ENCODE measurements around the gene ADH4. TPM values are rescaled to one million over a fixed set of nuclear protein-coding genes. Genes with fewer than 3 reads are reported as not detected.
A peak's percentile ranks its signal among the peaks of the same experiment; 100 is the strongest.
"Not testable (repeated sequence)": the region's sequence is repeated elsewhere in the genome, so short reads cannot be mapped to it uniquely, and the experiment has no call there.

The ADH4 gene
- total RNA-seq, 2 donors from 2014 or later: 0.82 to 1.5 TPM

- H3K4me1 ChIP-seq: no peaks in the 10 kb centered on the region
- H3K9ac ChIP-seq (ENCODE audit: low read depth in 2 of 2, low read length in 2 of 2): no peak overlapping the region
- H3K36me3 ChIP-seq: no peaks in the 10 kb centered on the region
- no peak overlapping the region for H3K27ac ChIP-seq
- no peaks in the 10 kb centered on the region for H3K27me3 ChIP-seq
- intact Hi-C loops (cut with DNase I): no loop called here
- no peak for DNase-seq
- TF ChIP-seq CTCF (IDR thresholded peaks at IDR 0.05): no peak
- H3K9me3 ChIP-seq: no peaks in the 10 kb centered on the region
- no peak overlapping the region for H3K4me3 ChIP-seq
Observed at GRCh38 chr4:99102634-99103033, 41.5 kb downstream of the ADH4 start.

DNA sequence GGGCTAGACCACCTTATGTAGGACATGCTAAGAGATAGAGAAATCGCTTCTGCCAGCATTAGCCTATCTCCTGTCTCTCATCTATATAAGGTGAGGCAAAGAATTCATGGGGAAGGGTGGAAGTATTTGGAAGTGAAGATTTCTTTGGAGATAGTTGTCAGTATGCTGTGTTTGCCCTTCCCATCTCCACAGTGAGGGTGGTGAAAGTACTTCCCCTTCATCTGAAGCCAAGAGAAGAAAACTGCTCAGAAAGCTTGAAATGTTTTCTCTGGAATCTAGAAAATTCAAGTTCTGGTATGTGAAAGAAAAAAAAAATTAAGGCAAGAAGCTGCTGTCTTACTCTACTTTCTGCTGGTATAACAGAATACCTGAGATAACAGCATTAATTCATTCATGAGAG, 43.2 kb downstream of the ADH4 start:
- Histone ChIP-seq H3K27ac (no peak overlapping the region), H3K27me3 (no peaks in the 10 kb centered on the region), H3K9me3 (no peaks in the 10 kb centered on the region), H3K4me1 (no peaks in the 10 kb centered on the region), H3K36me3 (no peaks in the 10 kb centered on the region), H3K4me3 (no peak overlapping the region), H3K9ac (ENCODE audit: low read depth in 2 of 2, low read length in 2 of 2) (no peak overlapping the region)
- no peak for TF ChIP-seq CTCF (IDR thresholded peaks at IDR 0.05)
- intact Hi-C loops (cut with DNase I): no loop called here
- no peak for DNase-seq

GRCh38 chr4:99099814-99100213, 44.3 kb downstream of the ADH4 start:
- not testable (repeated sequence) for H3K36me3 ChIP-seq

DNA sequence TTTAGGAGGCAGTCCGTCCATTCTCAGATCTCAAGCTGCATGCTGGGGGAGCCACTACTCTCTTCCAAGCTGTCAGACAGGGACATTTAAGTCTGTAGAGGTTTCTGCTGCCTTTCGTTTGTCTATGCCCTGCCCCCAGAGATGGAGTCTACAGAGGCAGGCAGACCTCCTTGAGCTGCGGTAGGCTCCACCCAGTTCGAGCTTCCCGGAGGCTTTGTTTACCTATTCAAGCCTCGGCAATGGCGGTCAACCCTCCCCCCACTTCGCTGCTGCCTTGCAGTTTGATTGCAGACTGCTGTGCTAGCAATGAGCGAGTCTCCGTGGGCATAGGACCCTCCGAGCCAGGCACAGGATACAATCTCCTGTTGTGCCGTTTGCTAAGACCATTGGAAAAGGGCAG, 44.8 kb downstream of the ADH4 start:
- Histone ChIP-seq H3K27me3 (no peaks in the 10 kb centered on the region), H3K27ac (no peak overlapping the region), H3K36me3 (no peaks in the 10 kb centered on the region), H3K9ac (ENCODE audit: low read depth in 2 of 2, low read length in 2 of 2) (no peak overlapping the region), H3K9me3 (no peaks in the 10 kb centered on the region), H3K4me1 (no peaks in the 10 kb centered on the region), H3K4me3 (no peak overlapping the region)
- no peak for TF ChIP-seq CTCF (IDR thresholded peaks at IDR 0.05)
- intact Hi-C loops (cut with DNase I): no loop called here
- DNase-seq: no peak

More at GRCh38 chr4:99099814-99100213, 44.3 kb downstream of the ADH4 start:
- intact Hi-C loops (cut with DNase I); H3K27me3 ChIP-seq; H3K4me1 ChIP-seq; H3K9me3 ChIP-seq; DNase-seq; H3K9ac ChIP-seq (ENCODE audit: low read depth in 2 of 2, low read length in 2 of 2); H3K4me3 ChIP-seq; H3K27ac ChIP-seq: not testable (repeated sequence)

DNA sequence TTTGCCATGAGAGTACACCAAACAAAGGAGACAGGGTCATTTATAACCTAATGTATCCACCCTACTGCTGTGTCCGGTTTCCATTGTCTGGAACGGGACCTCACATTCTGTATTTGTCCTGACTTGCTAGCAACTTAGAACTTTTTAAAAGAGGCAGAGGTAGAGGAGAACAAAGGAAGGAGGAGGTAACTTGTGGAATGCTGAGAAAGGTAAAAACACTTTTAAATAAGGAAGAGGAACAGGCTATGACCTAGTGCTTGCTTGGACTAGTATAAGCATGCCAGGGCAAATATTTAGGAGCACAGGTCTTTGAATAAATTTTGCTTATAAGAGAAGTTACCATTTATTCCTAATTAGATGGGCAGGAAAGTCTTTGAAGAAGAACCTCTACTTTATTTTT, 52.3 kb downstream of the ADH4 start:
- H3K36me3 ChIP-seq; DNase-seq; H3K9me3 ChIP-seq; H3K4me1 ChIP-seq; H3K27me3 ChIP-seq; intact Hi-C loops (cut with DNase I); H3K9ac ChIP-seq (ENCODE audit: low read depth in 2 of 2, low read length in 2 of 2); H3K4me3 ChIP-seq; H3K27ac ChIP-seq: not testable (repeated sequence)

DNA sequence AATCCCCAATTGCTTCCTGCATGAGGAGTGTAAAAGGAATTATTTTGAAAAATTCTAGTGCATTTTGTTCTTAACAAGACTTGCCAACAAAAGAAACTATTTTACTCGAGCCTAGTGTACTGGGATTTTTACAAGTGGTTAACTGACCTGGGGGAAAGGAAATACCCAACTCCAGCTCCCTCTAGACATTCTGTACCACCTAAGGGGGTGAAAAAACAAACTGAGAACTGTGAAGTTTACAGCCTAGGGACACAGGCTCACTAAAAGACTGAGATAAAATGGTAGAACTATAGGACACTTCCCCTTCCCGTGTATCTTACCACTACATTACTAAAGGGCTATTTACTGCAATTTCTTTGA, 52.9 kb downstream of the ADH4 start:
- peak overlapping the region in 1 of 2 donors; percentile 48 for H3K9ac ChIP-seq (ENCODE audit: low read depth in 2 of 2, low read length in 2 of 2)
- DNase-seq: no peak
- no peaks in the 10 kb centered on the region for H3K27me3 ChIP-seq
- no peaks in the 10 kb centered on the region for H3K4me1 ChIP-seq
- H3K36me3 ChIP-seq: no peaks in the 10 kb centered on the region
- no peaks in the 10 kb centered on the region for H3K9me3 ChIP-seq
- no peak overlapping the region for H3K27ac ChIP-seq
- no peak overlapping the region for H3K4me3 ChIP-seq
- intact Hi-C loops (cut with DNase I): no loop called here
- no peak for TF ChIP-seq CTCF (IDR thresholded peaks at IDR 0.05)
